ENCODE measurements around the gene DAB1. TPM values are rescaled to one million over a fixed set of nuclear protein-coding genes. Genes with fewer than 3 reads are reported as not detected.

The DAB1 gene
- total and polyA plus RNA-seq, 10 of the 15 experiments (the other 5 are each of a cell fraction or from before 2014, with no cell fraction given): 0.02 to 0.10 (median 0.03) TPM; not detected in 5

- ChIA-PET CTCF (no interaction called here), RAD21 (ENCODE audit: unreplicated experiment) (no interaction called here), SMC1A (ENCODE audit: uncharacterized antibody, unreplicated experiment) (no interaction called here), POLR2A (no interaction called here)
- 15% methylated on average over 1 of the region's 1 CpG for WGBS (ENCODE audit: insufficient coverage, insufficient replicate concordance, low lambda C conversion rate, missing lambda C conversion rate)
- ATAC-seq: no peak
- Histone ChIP-seq H2AFZ (ENCODE audit: control insufficient read depth, low read depth, low read length) (no peak overlapping the region), H3K79me2 (ENCODE audit: control insufficient read depth, insufficient read depth, low read length) (no peaks in the 10 kb centered on the region), H3K27ac (ENCODE audit: control insufficient read depth, insufficient read depth) (no peak overlapping the region), H3K9ac (ENCODE audit: control insufficient read depth, insufficient read depth, low read length) (no peak overlapping the region), H3K4me1 (ENCODE audit: control insufficient read depth, insufficient read depth, low read length) (no peaks in the 10 kb centered on the region), H4K20me1 (ENCODE audit: control insufficient read depth, insufficient read depth) (no peaks in the 10 kb centered on the region), H3K36me3 (ENCODE audit: control insufficient read depth in 2 of 2, insufficient read depth in 2 of 2, low read length in 1 of 2) (no peaks in the 10 kb centered on the region), H3K27me3 (replicated peaks in 1 of 2; ENCODE audit: control insufficient read depth in 2 of 2, insufficient read depth in 2 of 2, low read length in 1 of 2) (no peaks in the 10 kb centered on the region; a peak in 1 of 4 replicates), H3K4me2 (ENCODE audit: control insufficient read depth, insufficient read depth) (no peak overlapping the region), H3K9me3 (replicated peaks; ENCODE audit: control insufficient read depth, insufficient read depth, low read length) (no peaks in the 10 kb centered on the region), H3K4me3 (no peak overlapping the region)
- intact Hi-C loops (cut with micrococcal nuclease; ENCODE audit: unreplicated experiment): no loop called here
- TF ChIP-seq ZBED1 (IDR thresholded peaks at IDR 0.05; ENCODE audit: borderline replicate concordance) (no peak), PAX5 (IDR thresholded peaks at IDR 0.05; ENCODE audit: borderline replicate concordance, low read depth, low read length) (no peak), SUZ12 (IDR thresholded peaks at IDR 0.05; ENCODE audit: unreplicated experiment) (no peak), ATF3 (IDR thresholded peaks at IDR 0.05; ENCODE audit: borderline replicate concordance, extremely low read depth, low read depth, low read length) (no peak), PAX8 (IDR thresholded peaks at IDR 0.05) (no peak)
- no peak for DNase-seq (ENCODE audit: low read depth, low spot score)
- BruUV-seq (replicated peaks): no TSS peak
- no peak for FAIRE-seq
- in situ Hi-C loops (cut with MboI): no loop called here
Measured at GRCh38 chr1:57401671-57402070, 22.2 kb downstream of the DAB1 start.

DNA sequence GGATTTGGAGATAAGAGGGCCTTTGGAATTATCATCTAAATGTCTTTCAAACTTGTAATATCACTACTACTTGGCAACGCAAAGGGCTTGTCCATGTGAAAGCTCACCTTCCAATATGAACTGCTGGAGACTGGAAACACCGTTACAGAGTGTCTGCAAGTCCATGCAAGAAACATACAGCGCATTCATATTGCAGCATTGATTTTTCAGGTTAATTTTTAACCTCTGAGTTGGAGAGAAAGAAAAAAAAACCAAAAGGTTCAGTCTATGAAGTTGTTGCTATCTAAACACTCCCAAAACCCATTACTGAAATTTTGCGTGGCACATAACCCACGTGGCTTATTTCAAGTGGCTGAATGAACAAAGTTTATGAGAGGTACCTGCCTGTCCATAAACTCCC, 23.8 kb downstream of the DAB1 start:
- H3K9ac ChIP-seq (ENCODE audit: control insufficient read depth, insufficient read depth, low read length): no peak overlapping the region
- H3K4me1 ChIP-seq (ENCODE audit: control insufficient read depth, insufficient read depth, low read length): no peaks in the 10 kb centered on the region
- H3K36me3 ChIP-seq (ENCODE audit: control insufficient read depth in 2 of 2, insufficient read depth in 2 of 2, low read length in 1 of 2): no peaks in the 10 kb centered on the region
- no peak overlapping the region for H3K27ac ChIP-seq (ENCODE audit: control insufficient read depth, insufficient read depth)
- H2AFZ ChIP-seq (ENCODE audit: control insufficient read depth, low read depth, low read length): no peak overlapping the region
- H3K79me2 ChIP-seq (ENCODE audit: control insufficient read depth, insufficient read depth, low read length): no peaks in the 10 kb centered on the region
- no peaks in the 10 kb centered on the region for H4K20me1 ChIP-seq (ENCODE audit: control insufficient read depth, insufficient read depth)
- in situ Hi-C loops (cut with MboI) (no loop called here), intact Hi-C loops (cut with micrococcal nuclease; ENCODE audit: unreplicated experiment) (no loop called here)
- POLR2A ChIA-PET: no interaction called here
- DNase-seq (ENCODE audit: low read depth, low spot score): no peak
- RAD21 ChIA-PET (ENCODE audit: unreplicated experiment): no interaction called here
- WGBS (ENCODE audit: insufficient coverage, insufficient replicate concordance, low lambda C conversion rate, missing lambda C conversion rate): 9% methylated on average over 5 of the region's 5 CpGs
- no peak overlapping the region for H3K4me3 ChIP-seq
- ATAC-seq: no peak
- no TSS peak for BruUV-seq (replicated peaks)
- no peak for FAIRE-seq
- SMC1A ChIA-PET (ENCODE audit: uncharacterized antibody, unreplicated experiment): interaction anchor here (0.6 kb wide), 3 partner anchors 16 to 578 kb away, joined by 3 to 4 read pairs (median 3); no protein-coding TSS in a partner anchor
- H3K9me3 ChIP-seq (replicated peaks; ENCODE audit: control insufficient read depth, insufficient read depth, low read length): no peaks in the 10 kb centered on the region
- no peak overlapping the region for H3K4me2 ChIP-seq (ENCODE audit: control insufficient read depth, insufficient read depth)
- no peak for TF ChIP-seq CHD2 (IDR thresholded peaks at IDR 0.05; ENCODE audit: borderline replicate concordance, low read depth, low read length)
- TF ChIP-seq, protein P1, sequence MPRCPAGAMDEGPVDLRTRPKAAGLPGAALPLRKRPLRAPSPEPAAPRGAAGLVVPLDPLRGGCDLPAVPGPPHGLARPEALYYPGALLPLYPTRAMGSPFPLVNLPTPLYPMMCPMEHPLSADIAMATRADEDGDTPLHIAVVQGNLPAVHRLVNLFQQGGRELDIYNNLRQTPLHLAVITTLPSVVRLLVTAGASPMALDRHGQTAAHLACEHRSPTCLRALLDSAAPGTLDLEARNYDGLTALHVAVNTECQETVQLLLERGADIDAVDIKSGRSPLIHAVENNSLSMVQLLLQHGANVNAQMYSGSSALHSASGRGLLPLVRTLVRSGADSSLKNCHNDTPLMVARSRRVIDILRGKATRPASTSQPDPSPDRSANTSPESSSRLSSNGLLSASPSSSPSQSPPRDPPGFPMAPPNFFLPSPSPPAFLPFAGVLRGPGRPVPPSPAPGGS (IDR thresholded peaks at IDR 0.05; ENCODE audit: borderline replicate concordance, insufficient read depth, low read depth, low read length, poor library complexity, severe bottlenecking): no peak
- no peak for TF ChIP-seq MEF2B (IDR thresholded peaks at IDR 0.05; ENCODE audit: partially characterized antibody, poor library complexity, severe bottlenecking)
- TF ChIP-seq POLR2A (IDR thresholded peaks at IDR 0.05; ENCODE audit: low read depth, low read length): no peak
- no peak for TF ChIP-seq NFIC (IDR thresholded peaks at IDR 0.05; ENCODE audit: low read depth, low read length)
- no peak for TF ChIP-seq POLR2AphosphoS2 (IDR thresholded peaks at IDR 0.05; ENCODE audit: low read depth, low read length)
- TF ChIP-seq CREB1 (IDR thresholded peaks at IDR 0.05; ENCODE audit: low read depth): no peak
- CTCF ChIA-PET: no interaction called here
- no peaks in the 10 kb centered on the region; a peak in 1 of 4 replicates for H3K27me3 ChIP-seq (replicated peaks in 1 of 2; ENCODE audit: control insufficient read depth in 2 of 2, insufficient read depth in 2 of 2, low read length in 1 of 2)
